Islet precursor cell (in vitro differentiated cells): ENCODE measurements around the gene PAX5.

Source experiments
- DNase-seq: peaks from one replicate; pipeline ENCODE4 v3.0.0-alpha.2; 2018

Gene PAX5

DNA sequence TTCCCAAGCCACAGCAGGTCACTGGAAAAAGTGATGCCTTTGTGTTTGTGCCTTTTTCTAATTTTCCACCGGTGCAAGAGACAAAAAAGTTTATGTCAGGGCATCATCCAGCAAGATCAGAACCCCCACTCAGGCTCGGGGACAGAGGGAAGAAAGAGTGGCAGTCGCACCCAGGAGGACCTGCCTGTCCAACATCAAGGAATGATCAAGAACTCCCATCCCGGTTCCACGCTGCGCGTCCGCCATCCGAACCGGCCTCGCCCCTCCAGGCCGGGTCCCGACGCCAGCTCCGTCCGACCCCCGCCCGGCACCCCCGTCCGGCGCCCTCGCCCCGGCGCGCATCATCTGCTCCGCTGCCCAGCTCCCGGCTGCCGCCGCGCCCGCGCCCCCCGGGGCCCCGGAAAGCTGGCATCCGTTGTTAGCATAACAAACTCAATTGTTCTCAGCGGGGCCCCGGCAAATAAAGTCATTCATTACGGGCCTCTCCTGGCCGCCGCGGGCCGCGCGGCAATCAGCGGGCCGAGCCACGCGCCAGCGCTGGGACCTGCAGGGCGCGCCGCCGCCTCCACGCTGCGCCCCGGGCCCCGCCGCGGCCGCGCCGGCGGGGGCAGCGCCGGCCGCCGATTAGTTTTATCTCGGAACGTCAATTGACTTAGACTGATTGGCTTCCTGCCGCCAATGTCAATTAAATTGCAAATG is 48.1 kb downstream of the PAX5 start:
- DNase-seq, result no peak

- no peak for DNase-seq
Observed at GRCh38 chr9:36985061-36985768, 48.9 kb downstream of the PAX5 start.

- DNase-seq, result peak; percentile 73
Observed at GRCh38 chr9:36980148-36980974, 53.7 kb downstream of the PAX5 start.

DNA sequence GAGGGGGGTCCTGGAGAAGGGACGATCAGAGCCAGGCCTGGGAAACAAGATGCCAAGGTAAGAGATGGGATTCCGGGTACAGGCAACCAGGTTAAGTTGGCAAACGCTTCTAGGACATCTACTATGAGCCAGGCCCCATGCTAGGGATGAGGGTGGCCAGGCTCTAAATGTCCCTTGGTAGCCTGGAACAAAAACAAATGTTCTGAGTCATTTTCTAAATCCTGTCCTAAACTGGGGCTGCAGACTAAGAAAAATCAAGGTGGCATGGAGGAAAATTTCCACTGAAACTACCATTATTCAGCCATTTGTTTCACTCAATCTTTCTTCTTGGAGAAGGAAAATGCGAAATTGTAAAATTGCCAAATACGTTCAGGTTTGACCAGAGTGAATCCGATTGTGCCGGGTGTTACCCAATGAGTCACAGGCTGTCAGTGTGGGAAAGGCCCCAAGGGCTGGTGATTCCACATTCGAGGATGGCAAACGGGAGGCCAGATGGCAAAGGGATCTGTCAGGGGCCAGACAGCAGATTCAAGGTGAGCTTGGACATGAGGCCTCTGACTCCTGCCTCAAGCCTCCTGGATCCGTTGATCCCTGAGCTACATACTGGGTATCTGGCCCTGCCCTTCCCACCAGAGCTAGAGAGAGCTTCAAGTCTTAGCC is 57.6 kb downstream of the PAX5 start:
- peak; percentile 70 for DNase-seq

- peak; percentile 41 for DNase-seq
Observed at GRCh38 chr9:36974731-36975130, 59.3 kb downstream of the PAX5 start.

DNA sequence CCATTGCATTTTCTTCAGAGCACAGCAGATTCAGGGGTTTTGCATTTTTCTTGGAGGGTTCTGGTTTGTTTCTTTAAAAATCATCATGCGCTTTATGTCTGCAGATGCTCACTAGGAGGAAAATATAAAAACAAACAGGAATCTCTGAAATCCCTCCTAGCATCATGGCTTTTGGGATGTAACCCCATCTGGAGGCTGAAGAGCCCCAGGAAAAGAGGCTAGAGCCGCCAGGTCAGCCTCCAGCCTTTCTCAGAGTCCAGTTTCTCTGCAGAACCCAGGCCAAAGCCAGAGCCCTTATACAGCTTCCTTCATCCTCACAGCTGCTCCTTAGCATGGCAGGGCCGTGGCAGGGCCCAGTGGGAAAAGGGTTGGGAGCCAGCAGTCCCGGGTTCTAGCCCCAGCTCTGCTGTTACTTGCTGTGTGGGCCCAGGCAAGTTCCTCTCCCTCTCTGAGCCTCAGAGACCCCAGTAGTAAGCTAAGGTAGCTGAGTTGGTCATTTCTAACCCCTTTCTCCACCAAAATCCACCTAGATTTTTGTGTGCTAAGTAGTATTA is 62.1 kb downstream of the PAX5 start:
- peak; percentile 24 for DNase-seq

DNA sequence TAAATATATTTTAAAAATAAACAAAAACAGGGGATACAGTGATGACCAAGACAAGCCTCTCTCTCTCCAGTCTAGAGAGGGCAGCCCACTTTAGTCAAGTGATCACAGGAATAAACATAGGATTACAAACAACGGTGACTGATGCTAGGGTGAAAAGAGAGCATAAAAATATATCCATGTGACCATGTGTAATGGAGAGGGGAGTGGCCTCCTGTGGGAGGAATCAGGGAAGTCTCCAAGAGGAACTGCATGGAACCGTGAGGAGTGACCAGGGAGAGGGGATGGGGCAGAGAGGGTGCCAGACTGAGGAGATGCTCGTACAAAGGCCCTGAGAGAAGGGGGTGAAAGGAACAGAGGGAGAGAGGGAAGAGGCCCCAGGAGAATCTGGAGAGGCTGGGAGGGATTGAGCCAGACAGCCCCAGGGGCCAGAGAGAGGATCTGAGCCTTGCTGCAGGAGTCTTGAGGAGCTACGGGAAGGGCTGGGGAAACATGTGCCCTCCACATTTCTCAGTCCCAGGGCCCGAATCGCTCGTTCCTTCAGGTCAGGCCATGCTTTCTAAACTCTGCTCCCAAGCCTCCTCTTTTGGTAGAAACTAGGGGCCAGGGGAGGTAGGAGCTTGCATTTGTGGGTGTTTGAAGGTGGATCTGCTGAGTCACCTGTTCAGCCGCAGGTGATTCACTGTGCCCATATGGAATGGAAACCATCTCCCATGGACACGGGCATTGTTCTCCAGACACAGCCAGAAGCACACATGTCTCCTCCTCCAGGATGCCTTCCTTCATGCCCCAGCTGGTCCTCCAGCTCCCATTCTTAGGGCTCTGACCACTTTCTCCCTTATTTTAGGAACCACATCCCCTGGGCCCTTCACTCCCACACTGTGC is 63.8 kb downstream of the PAX5 start:
- DNase-seq, result peak; percentile 43

- DNase-seq, result peak; percentile 50
Observed at GRCh38 chr9:36969216-36969771, 64.8 kb downstream of the PAX5 start.

GRCh38 chr9:36968574-36969215 is 65.4 kb downstream of the PAX5 start:
- DNase-seq, result peak; percentile 22

- peak; percentile 27 for DNase-seq
Observed at GRCh38 chr9:36967997-36968396, 66.1 kb downstream of the PAX5 start.

DNA sequence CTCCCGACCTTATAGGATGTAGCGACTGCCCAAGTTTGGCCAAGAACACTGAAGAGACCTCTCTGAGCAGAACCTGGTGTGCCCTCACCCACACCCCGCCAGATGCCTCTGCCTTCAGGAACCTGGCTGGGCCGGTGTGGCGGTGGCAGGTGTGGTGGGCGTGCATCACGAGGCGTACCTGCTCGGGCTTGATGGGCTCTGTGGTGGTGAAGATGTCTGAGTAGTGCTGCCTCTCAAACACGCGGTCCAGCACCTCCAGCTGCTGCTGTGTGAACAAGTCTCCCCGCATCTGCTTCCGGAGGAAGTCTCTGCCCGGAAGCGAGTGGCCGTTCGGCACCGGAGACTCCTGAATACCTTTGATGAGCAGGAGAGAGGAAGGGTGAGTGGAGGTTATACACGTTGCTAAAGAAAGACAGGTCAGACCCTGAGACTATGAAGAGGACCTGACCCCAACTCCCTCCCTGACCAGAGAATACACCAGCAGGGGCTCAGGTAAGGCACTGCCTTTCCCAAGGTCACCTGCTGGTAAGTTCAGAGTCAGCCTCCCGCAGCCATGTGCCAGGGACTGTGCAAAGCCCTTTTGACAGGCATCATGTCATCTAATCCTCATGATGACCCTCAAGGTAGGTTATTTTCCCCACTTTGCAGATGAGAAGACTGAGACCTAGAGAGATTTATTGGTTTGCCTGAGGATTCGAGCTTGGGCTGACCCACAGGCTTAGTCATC is 67.5 kb downstream of the PAX5 start:
- peak; percentile 38 for DNase-seq

GRCh38 chr9:36964791-36965190 is 69.3 kb downstream of the PAX5 start:
- peak; percentile 44 for DNase-seq

DNA sequence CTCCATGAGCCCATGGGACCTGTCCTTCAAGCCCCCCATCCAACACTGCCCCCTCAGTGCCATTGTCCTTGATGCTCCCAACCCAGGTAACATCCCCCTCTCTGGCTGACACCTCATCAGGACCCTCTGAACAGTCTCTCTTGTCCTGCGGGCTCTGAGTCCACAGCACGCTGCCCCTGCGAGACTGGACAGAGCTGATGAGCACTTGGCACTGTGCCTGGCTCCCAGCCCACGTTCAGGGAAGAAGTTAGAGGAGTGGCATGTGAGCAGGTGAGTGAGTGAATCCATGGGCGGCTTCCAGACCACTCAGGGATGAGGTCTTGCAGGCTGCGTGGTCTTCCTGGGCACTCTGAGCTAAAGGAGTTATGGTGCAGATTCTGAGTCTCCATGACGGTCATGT is 70.7 kb downstream of the PAX5 start:
- peak; percentile 41 for DNase-seq

DNA sequence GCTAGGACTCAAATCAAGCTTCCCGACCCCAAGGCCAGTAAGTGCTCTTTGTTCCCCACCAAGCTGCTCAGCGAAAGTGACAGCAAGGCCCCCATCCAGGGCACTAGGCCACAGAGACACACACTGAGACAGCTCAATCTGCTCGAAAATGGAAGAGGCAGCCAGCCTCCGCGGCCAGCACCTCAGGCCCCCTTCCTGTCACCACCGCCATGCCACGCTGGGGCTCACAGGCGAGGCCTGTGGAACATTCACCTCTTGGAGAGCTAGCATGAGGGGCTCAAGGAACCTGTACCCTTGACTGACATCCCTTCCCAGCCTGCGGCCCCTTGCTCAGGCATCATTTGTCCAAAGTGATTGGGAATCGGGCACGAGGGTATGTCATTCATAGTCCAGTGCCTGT is 71.4 kb downstream of the PAX5 start:
- no peak for DNase-seq

- peak; percentile 57 for DNase-seq
Observed at GRCh38 chr9:36961561-36962325, 72.3 kb downstream of the PAX5 start.

- DNase-seq, result peak; percentile 38
Observed at GRCh38 chr9:36961051-36961450, 73.0 kb downstream of the PAX5 start.

DNA sequence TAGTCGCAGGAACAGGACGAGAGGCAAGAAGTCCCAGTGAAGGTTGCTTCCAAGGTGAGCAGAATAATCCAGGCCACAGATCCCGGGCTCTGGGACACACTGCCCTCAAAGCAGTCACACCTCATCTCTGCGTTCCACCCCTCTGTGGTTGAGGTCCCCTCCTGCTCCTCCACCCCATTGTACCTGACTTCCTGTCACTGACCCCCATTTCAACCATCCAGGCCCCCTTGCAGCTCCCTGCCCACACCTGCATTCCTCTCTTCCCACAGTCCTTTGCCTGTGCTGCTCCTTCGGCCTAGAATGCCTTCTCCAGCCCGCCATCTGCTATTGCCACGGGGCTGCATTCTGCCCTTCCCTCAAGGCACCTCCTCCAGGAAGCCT is 73.5 kb downstream of the PAX5 start:
- DNase-seq, result peak; percentile 30

GRCh38 chr9:36959681-36960574 is 74.1 kb downstream of the PAX5 start:
- peak; percentile 33 for DNase-seq
